Hypothalamus (tissue), 51 donors: Measurements from ENCODE around the gene KSR2.
"Not testable (repeated sequence)": the region's sequence is repeated elsewhere in the genome, so short reads cannot be mapped to it uniquely, and the experiment has no call there.

Experiments
- DNase-seq, 51 donors: peaks; one replicate each; lab custom pipeline; 2025; lab: John Stamatoyannopoulos, UW

The KSR2 gene

DNA sequence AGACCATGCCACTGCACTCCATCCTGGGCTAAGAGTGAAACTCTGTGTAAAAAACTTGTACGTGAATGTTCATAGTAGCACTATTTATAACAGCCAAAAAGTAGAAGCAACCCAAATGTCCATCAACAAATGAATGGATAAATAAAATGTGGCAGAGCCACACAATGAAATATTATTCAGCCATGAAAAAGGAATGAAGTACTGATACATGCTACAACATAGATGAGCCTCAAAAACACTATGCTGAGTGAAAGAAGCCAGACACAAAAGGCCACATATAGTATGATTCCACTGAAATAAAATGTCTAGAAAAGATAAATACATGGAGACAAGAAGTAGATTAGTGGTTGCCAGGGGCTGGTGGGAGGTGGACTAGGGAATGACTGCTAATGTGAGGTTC is 72.8 kb downstream of the KSR2 start:
- DNase-seq: no peak

DNA sequence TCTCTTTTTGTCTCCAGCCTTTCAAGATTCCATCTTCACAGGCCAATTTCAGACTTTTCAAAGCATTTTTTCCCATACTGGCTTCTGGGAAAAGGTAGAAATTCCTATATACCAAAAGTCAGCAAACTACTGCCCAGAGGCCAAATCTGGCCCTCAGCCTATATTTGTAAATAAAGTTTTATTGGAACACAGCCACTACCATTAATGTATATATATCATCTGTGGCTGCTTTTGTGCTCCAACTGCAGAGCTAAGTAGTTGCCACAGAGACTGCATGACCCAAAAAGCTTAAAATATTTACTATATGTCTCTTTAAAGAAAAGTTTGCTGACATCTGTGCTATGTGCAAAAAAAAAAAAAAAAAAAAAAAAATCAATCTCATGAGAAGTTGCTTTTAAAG is 76.3 kb downstream of the KSR2 start:
- DNase-seq: no peak

DNA sequence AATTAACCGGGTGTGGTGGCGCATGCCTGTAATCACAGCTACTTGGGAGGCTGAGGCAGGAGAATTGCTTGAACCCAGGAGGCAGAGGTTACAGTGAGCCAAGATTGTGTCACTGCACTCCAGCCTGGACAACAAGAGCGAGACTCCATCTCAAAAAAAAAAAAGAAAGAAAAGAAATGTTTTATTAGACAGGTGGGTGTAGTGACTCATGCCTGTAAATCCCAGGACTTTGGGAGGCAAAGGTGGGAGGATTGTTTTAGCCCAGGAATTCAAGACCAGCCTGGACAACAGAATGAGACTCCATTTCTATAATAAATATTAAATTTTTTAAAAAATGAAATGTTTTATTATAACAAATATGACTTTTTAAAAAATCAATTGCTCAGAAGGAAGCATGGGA is 77.5 kb downstream of the KSR2 start:
- DNase-seq: not testable (repeated sequence)

DNA sequence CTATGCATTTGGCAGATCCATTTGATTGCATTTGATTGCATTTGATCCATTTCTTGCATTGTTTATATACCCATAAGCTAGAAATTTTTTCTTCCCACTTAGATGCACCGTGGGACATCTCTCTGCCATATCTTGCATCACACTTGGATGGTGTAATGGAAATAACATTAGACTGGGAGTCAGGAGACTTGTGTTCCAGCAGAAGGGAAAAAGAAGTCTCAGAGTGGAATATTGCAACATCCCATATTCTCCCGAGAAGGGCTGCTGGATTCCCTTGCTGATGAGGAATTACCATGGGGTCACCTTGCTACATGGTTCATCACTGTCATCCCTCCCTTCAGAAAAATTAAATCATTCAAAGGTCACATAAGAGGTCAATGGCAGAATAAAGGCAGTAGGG is 78.1 kb downstream of the KSR2 start:
- DNase-seq: no peak

DNA sequence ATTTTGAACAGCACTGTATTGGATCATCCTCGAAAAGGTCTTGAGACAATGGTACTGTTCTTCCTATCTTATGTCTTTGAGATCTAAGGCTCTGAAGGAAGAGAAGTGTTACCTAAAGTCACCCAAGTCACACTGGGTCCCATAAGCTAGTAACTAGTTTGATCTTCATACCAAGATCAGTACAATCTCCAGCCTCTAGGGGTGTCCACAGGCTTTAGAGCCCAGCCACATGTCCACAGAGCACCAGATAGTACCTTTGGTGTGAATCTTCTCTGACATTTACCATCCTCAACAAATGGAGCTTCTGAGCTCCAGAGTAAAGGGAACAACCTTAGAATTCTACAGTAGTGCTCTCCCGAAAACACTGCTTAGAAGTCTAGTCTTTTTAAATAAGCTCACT is 78.7 kb downstream of the KSR2 start:
- DNase-seq: no peak

DNA sequence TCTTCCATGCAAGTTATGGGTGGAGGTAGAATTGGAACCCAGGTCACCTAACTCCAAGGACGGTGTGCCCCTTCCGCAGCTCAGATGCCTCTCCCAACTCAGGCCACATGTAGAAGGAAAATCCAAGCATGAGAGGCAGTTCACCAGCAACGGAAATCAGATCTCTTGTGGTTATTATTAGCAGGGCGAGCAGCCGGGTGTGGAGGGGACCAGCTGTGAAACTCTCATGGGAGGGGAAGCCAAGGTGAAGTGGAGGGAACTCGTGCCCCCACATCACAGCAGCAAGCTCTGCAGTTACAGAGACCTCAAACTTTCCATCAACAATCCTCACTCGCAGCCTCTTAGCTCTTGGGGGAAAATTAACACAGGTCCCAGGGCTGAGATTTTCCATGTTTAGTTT is 79.7 kb downstream of the KSR2 start:
- no peak for DNase-seq

DNA sequence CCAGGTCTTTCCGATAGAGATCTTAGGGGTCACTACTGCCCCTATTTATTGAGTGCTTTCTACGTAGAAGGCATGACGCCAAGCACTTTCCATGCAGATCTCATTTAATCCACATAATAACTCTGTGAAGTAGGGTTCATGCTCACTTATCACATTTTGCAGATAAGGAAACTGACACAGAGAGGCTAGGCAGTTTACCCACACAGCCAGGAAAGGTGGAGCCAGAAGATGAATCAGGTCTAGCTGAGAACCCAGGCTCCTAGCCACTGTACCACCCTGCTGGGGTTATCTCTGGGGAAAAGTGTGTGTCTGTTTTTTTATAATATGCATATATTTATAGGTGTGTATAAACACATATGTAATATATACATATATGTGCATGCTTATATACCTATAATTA is 83.6 kb downstream of the KSR2 start:
- no peak for DNase-seq

DNA sequence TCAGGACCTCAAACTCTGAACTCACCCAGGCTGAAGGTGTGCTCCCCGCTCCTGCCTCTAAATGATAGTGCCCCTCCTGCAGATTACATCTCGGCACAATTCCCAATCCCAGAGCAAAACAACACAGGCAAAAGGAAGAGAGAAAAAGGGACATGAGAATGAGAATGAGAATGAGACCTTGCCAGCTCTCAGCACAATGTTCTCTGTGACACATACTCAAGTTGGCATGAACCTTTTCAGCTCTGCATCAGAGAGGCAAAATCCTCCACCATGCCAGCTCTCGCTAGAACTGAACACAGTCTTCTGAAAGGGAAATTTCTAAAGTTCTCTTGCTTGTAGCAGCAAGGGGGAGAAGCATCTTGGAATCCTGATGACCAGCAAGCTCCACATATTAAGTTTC is 84.6 kb downstream of the KSR2 start:
- DNase-seq: peak in 1 of 51 donors; percentile 7

DNA sequence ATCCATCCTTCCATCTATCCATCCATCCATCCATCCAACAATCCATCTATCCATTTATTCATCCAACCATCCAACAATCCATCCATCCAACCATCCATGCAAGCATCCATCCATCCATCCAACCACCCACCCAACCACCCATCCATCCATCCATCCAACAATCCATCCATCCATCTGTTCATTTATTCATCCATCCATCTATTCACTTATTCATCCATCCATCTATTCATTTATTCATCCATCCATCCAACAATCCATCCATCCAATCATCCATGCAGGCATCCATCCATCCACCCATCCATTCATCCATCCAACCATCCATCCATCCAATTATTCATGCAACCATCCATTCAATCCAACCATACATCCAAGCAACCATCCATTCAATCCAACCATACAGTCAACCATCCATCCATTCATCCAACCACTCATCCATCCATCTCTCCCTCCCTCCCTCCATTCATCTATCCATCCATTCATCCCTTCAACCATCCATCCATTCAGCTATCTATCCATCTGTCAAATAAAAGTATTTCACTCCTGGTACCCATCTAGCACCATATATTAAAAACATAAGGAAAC is 86.1 kb downstream of the KSR2 start:
- DNase-seq: no peak

DNA sequence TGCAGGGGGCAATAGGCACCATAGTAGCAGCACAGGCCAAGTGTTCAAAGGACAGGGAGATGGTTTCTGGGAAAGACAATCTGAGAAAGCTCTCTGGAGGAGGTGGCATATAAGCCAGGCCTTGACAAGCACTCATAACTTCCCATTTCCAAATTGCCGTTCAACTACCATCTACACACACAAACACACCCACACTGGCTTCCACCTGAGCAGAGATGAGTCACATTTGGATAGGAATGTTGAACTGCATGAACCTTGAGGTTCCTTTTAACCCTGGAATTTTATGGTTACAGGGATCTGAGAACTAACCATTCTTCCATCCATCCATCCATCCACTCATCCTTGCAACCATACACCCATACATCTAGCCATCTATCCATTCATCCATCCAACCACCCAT is 86.6 kb downstream of the KSR2 start:
- DNase-seq: no peak

DNA sequence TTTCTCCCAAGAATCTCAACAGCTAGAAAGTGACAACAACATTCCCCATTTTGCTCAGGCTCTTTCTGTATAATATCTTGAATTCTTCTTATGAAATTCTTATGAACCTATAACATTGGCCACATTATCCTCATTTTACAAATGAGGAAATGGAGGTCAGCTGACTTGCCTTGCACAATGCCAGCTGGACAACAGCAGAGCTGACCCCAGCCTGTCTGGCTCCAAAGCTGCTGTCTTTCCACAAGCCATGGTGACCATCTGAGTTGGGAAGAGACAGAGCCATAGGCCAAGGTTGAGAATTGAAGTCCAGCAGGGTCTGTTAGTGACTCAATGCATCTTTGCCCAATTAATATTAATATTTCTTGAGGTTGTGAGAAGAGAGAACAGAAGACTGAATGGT is 87.3 kb downstream of the KSR2 start:
- no peak for DNase-seq

DNA sequence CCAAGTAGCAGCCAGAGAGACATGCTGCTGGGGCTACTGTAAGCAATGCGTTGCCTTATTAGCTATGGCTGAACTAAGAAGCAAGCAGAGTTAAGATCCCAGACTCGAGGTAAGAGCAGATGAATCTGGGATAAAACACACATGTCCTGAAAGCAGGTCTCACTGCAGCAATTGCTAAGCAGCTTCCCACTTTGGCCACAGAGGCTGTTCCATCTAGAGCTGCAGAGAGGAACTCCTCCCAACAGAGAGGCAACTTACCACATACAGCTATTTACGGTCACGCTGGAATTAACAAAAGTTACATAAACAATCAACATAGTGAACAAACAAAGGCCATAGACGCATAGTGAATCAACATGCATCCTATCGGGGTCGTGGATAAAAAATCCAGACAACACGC is 90.2 kb downstream of the KSR2 start:
- no peak for DNase-seq

DNA sequence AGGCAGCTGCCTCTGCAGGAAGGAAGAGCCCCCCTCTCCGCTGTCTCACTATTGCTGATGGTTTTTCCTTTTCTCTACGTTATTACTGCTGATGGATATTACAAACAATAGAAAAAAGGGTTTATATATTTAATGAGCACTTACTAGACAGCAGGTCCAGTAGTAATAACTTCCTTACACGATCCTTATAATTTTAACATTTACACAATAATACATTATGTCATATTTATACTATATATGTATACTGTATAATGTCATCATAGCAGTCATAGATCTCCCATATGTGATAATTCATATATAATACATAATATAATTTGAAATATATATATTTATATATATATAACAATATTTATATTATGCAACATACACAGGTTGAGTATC is 92.4 kb downstream of the KSR2 start:
- no peak for DNase-seq

DNA sequence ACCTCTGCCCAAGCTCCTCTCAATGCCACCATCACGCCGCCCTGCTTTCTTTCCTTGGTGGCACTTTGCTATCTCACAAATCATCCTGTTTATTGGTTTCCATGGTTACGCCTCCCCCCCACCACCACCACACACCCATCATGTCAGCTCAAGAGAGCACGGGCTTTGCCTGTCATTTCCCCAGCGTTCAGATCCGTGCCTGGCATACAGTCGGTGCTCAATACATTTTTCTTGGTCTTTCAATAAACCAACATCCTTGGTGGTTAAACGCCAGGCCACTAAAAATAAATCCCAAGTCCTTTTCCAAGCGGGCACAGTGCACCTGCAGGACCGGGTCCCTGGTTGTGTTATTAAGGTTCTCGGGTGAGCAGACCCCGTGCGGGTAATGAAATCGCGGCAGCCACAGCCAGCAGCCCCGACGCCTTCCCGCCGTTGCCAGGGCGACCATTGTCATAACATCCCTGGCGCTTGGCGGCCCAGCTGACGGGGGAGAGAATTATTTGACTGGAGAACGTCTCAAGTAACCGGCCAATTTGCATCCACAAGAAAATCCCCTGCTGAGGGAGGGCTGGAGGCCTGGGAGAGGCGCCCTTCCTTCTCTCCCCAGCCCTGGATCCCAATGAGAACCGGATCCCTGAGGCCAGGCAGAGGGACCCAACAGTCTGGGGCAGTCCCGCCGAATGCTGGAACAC is 92.9 kb downstream of the KSR2 start:
- DNase-seq: peak in 37 of 51 donors; percentile 5 to 79 (median 33)

DNA sequence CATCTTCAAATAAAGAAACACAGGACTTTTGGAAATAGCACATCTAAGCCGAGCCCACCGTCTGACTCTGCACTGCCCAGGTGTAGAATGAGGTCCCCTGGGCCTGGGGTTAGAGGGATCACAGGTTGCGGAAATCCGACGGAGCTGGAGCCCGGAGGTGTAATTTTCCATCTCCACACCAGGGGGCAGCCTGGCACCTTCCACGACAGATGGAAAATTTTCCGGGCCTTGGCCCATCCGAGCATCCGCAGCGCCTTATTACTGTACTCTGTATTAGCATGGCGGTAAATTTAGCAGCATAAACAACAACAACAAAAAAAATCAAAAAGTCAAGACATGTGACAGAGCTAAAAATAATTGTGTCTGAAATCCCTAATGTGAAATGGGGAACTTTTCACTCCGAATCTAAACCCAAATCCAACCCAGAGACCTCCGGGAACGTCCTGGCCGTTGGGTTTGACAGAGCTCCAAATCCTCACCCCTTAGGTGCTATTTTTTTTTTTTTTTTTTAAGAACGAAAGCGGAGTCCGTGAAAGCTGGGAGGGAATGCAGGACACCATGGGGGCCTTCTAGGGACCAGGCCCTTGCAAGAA is 93.9 kb downstream of the KSR2 start:
- peak in 50 of 51 donors; percentile 3 to 78 (median 44) for DNase-seq

DNA sequence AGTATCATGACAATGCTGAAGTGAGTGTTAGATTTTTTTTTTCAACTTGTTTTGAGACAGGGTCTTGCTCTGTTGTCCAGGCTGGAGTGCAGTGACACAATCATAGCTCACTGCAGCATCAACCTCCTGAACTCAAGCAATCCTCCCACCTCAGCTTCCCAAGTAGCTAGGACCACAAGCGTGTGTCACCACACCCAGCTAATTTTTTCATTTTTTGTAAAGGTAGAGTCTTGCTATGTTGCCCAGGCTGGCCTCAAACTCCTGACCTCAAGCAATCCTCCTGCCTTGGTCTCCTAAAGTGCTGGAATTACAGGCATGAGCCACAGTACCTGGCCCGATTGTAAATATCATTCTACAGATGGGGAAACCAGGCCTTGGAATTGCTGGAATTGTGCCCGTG is 94.6 kb downstream of the KSR2 start:
- not testable (repeated sequence) for DNase-seq

DNA sequence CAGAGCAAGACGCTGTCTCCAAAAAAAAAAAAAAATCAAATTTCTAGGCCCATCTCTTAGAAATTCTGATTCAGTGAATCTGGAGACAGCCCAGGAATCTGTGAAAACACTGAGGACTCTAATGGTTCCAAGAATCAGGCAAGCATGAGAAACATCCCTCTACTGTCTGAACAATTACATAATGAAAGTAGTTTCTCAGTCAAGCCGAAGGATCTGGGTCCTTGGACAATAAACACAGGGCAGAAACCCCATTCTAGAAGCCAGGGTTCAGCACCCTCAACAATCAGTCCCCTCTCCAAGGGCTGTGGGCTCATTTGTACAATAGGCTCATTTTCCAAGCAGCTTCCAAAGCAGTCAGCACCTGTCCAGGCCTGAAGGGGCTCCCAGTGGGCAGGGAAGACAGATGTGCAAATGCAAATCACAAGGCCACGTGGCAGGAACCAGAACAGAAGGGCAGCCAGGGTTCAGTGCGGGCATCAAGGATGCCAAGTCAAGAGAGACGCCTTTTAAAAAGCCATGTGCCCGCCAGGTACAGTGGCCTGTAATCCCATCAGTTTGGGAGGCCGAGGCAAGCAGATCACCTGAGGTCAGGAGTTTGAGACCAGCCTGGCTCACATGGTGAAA is 96.1 kb downstream of the KSR2 start:
- DNase-seq: peak in 21 of 51 donors; percentile 2 to 36 (median 10)

DNA sequence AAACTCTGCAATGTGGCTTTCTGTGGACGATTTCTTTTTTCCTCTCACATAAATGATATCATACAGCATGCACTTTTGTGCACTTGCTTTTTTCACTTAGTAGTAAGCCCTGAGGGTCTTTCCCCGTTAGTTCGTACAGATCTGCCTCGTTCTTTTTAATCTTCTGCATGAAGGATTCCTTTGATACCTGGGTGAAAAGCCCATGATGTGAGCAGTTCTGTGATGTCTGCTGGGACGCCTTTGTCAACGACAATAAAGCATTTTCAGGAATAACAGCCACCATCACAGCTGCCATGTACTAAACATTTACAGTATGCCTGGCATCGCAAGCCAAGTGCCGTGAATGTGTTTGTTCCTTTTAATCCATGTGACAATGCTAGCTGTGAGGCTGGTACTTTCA is 99.2 kb downstream of the KSR2 start:
- no peak for DNase-seq

DNA sequence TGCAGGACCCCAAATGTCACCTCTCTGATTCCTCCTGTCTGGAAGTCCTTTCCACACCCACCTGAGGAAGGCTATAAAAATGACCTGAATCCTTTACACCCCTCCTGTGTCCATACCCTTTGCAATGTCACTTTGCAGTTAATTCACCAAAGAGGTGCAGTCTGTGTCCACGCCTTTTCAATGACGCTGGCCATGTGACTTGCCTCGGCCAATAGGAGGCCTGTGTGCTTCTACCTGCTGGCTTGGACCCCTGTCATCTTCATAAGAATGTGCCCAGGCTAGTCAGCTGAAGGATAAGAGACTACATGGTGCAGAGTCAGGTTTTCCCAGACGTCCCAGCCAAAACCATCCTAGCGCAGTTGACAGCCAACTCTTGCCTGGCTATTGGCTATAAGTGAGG is 101.4 kb downstream of the KSR2 start:
- no peak for DNase-seq

DNA sequence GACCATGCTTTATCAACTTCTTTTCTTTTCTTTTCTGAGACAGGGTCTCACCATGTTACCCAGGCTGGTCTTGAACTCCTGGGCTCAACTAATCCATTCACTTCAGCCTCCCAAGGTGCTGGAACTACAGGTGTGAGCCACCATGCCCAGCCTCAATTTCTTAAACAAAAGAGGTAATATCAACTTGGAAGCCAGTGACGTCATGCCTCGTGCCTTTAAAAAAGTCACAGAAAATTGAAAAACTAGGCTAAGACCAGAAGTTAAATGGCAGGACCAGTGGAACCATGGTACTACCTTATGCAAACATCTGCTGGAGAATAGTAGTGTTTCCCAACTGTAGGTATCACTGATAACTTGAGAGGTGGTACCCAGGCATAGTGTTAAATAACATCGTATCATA is 103.3 kb downstream of the KSR2 start:
- no peak for DNase-seq

DNA sequence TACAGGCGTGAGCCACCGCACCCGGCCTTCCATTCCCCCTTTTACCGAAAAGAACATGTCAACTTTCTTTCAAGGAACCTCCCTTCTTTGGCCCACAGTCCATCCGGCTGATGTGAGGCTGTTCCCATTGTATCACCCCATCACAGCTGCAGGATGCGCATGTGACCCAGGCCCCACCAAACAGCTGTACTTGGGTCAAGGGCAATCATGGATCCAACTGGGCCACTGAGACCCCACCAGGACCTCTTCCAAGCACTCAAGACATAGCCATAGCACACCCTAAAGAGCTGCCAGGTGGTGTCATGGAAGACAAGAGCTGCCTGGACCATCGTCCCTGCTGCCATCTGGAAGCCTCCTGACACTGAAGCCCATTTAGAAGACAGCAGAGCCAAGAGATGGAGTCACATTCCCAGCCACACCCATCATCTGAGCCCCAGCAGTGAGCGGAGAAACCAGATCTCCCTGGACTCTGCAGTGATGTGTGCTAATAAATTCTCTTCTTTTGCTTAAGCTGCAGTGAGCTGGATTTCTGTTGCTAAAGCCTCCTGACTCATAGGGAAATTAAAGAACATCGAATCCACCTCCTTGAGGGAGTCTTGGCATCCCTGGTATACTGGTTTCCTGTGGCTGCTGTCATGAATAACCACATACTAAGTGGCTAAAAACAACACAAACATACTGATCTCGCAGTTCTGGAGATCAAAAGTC is 105.6 kb downstream of the KSR2 start:
- DNase-seq: peak in 1 of 51 donors; percentile 4
